Astrocyte (in vitro differentiated cells and primary cell): ENCODE results near the gene PIP4K2B. TPM values are rescaled to one million over a fixed set of nuclear protein-coding genes. Genes with fewer than 3 reads are reported as not detected.
"Not testable (repeated sequence)": the region's sequence is repeated elsewhere in the genome, so short reads cannot be mapped to it uniquely, and the experiment has no call there.

Experiments
- DNase-seq: peaks from one replicate; pipeline ENCODE4 v3.0.0-alpha.2; 2010; ENCODE audit warnings: low read depth
- FAIRE-seq: peaks from 2 replicates; lab custom pipeline; 2011; peaks lifted over from hg19 to GRCh38; lab: Jason Lieb, UNC
- H2AFZ ChIP-seq: 2 replicates; pipeline ENCODE4 v1.6.0; 2012; ENCODE audit warnings: low read depth, low read length, inconsistent platforms
- H3K27ac ChIP-seq: 2 replicates; pipeline ENCODE4 v1.5.1; 2011; ENCODE audit warnings: low read depth, low read length, inconsistent platforms
- H3K27me3 ChIP-seq: 2 replicates; pipeline ENCODE4 v1.6.0; 2011; ENCODE audit warnings: low read length, inconsistent platforms; ENCODE audit not compliant: insufficient read depth
- H3K36me3 ChIP-seq: 2 replicates; pipeline ENCODE4 v1.5.1; 2011; ENCODE audit warnings: low read length, inconsistent platforms; ENCODE audit not compliant: insufficient read depth
- H3K4me1 ChIP-seq: 2 replicates; pipeline ENCODE4 v1.5.1; 2011; ENCODE audit warnings: low read length, inconsistent platforms; ENCODE audit not compliant: insufficient read depth
- H3K4me2 ChIP-seq: 2 replicates; pipeline ENCODE4 v1.6.0; 2012; ENCODE audit warnings: low read length, inconsistent platforms
- H3K4me3 ChIP-seq: 2 replicates; pipeline ENCODE4 v1.5.1; 2011; ENCODE audit warnings: low read depth, mild to moderate bottlenecking, low read length, inconsistent platforms; ENCODE audit not compliant: insufficient read depth
- H3K79me2 ChIP-seq: 2 replicates; pipeline ENCODE4 v1.6.0; 2012; ENCODE audit warnings: mild to moderate bottlenecking, low read length, inconsistent platforms; ENCODE audit not compliant: insufficient read depth
- H3K9ac ChIP-seq: 2 replicates; pipeline ENCODE4 v1.6.0; 2012; ENCODE audit warnings: mild to moderate bottlenecking, low read length, inconsistent platforms
- H3K9me3 ChIP-seq: 2 replicates; pipeline ENCODE4 v1.5.1; 2012; ENCODE audit warnings: low read depth, mild to moderate bottlenecking, low read length, inconsistent platforms; ENCODE audit not compliant: insufficient read depth
- H4K20me1 ChIP-seq: 2 replicates; pipeline ENCODE4 v1.6.0; 2012; ENCODE audit warnings: low read length, inconsistent platforms; ENCODE audit not compliant: insufficient read depth
- H3K27ac Mint-ChIP-seq: one replicate; pipeline ENCODE4 v1.8.0; 2021; ENCODE audit warnings: mild to moderate bottlenecking, mixed read lengths; ENCODE audit not compliant: unreplicated experiment
- H3K27me3 Mint-ChIP-seq: one replicate; pipeline ENCODE4 v1.8.0; 2021; ENCODE audit warnings: low read depth, mixed read lengths; ENCODE audit not compliant: unreplicated experiment
- H3K36me3 Mint-ChIP-seq: one replicate; pipeline ENCODE4 v1.8.0; 2021; ENCODE audit warnings: low read depth, mixed read lengths; ENCODE audit not compliant: unreplicated experiment
- H3K4me1 Mint-ChIP-seq: one replicate; pipeline ENCODE4 v1.8.0; 2021; ENCODE audit warnings: low read depth, mixed read lengths; ENCODE audit not compliant: unreplicated experiment
- H3K4me3 Mint-ChIP-seq: one replicate; pipeline ENCODE4 v1.8.0; 2021; ENCODE audit warnings: mild to moderate bottlenecking, moderate library complexity, mixed read lengths; ENCODE audit not compliant: unreplicated experiment
- H3K9me3 Mint-ChIP-seq: one replicate; pipeline ENCODE4 v1.8.0; 2021; ENCODE audit warnings: mild to moderate bottlenecking, mixed read lengths; ENCODE audit not compliant: unreplicated experiment
- EZH2 ChIP-seq: IDR thresholded peaks from 2 replicates; pipeline ENCODE4 v1.6.1; 2012; ENCODE audit warnings: mild to moderate bottlenecking, low read length, inconsistent platforms; ENCODE audit not compliant: insufficient read depth
- total RNA-seq: library from RNA; stranded (reverse); gene quantifications from 2 replicates; pipeline ENCODE4 v1.2.1, GENCODE V29; 2021
- TF ChIP-seq, protein P1 (sequence below): IDR thresholded peaks from 2 replicates; pipeline ENCODE4 v1.5.1; 2011; ENCODE audit warnings: low read depth, mild to moderate bottlenecking, inconsistent platforms, low read length, moderate library complexity; ENCODE audit not compliant: insufficient read depth

Gene PIP4K2B
- total RNA-seq, 1 donor from 2014 or later: 58.2 TPM

DNA sequence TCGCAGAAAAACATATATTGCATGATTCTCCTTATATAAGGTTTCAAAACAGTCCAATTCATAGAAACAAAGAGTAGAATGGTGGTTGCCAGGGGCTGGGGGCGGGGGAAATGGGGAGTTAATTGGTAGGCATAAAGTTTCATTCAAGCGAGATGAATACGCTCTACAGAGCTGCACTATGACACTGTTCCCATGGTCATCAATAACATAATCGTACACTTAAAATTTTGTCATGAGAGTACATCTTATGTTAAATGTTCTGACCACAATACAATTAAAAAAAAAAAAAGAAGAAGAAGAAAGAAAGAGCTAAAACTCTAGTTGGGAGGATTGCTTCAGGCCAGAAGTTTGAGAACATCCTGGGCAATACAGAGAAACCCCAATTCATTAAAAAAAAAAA, 5.1 kb downstream of the PIP4K2B start:
- no peak overlapping the region for H3K4me3 Mint-ChIP-seq
- no peak overlapping the region for H3K27ac Mint-ChIP-seq
- Histone ChIP-seq H3K27ac (no peak overlapping the region), H3K36me3 (no peaks in the 10 kb centered on the region), H3K4me2 (no peak overlapping the region), H2AFZ (no peak overlapping the region), H3K9me3 (no peaks in the 10 kb centered on the region), H3K4me1 (peaks cover 33% of the 10 kb centered on the region), H3K79me2 (peaks cover 94% of the 10 kb centered on the region), H3K4me3 (no peak overlapping the region), H3K9ac (no peak overlapping the region), H4K20me1 (peaks cover 77% of the 10 kb centered on the region), H3K27me3 (no peaks in the 10 kb centered on the region)
- H3K27me3 Mint-ChIP-seq: no peaks in the 10 kb centered on the region
- DNase-seq (no peak), FAIRE-seq (no peak)
- H3K4me1 Mint-ChIP-seq: peaks cover 27% of the 10 kb centered on the region
- peaks cover 9% of the 10 kb centered on the region for H3K36me3 Mint-ChIP-seq
- TF ChIP-seq EZH2: no peak
- TF ChIP-seq, protein P1, sequence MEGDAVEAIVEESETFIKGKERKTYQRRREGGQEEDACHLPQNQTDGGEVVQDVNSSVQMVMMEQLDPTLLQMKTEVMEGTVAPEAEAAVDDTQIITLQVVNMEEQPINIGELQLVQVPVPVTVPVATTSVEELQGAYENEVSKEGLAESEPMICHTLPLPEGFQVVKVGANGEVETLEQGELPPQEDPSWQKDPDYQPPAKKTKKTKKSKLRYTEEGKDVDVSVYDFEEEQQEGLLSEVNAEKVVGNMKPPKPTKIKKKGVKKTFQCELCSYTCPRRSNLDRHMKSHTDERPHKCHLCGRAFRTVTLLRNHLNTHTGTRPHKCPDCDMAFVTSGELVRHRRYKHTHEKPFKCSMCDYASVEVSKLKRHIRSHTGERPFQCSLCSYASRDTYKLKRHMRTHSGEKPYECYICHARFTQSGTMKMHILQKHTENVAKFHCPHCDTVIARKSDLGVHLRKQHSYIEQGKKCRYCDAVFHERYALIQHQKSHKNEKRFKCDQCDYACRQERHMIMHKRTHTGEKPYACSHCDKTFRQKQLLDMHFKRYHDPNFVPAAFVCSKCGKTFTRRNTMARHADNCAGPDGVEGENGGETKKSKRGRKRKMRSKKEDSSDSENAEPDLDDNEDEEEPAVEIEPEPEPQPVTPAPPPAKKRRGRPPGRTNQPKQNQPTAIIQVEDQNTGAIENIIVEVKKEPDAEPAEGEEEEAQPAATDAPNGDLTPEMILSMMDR: no peak
- H3K9me3 Mint-ChIP-seq: no peaks in the 10 kb centered on the region

DNA sequence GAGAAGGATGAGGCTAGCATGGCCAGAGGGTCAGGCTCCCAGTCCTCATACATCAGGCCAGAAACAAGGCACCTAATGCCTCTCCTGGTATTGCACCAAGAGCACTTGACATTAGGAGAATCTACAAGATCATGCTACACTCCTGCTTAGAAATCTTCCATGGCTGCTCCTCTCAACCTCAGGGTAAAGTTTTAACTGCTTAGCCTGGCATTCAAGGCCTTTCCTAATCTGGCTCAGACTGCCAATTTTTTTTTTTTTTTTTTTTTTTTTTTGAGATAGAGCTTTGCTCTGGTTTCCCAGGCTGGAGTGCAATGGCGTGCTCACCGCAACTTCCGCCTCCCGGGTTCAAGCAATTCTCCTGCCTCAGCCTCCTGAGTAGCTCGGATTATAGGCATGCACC, 8.2 kb downstream of the PIP4K2B start:
- peaks cover 86% of the 10 kb centered on the region for H3K79me2 ChIP-seq
- no peak overlapping the region for H3K27ac ChIP-seq
- H4K20me1 ChIP-seq: peaks cover 72% of the 10 kb centered on the region
- Mint-ChIP-seq H3K27ac (no peak overlapping the region), H3K9me3 (no peaks in the 10 kb centered on the region), H3K36me3 (peaks cover 12% of the 10 kb centered on the region), H3K4me3 (no peak overlapping the region), H3K4me1 (peaks cover 10% of the 10 kb centered on the region), H3K27me3 (no peaks in the 10 kb centered on the region)
- DNase-seq: no peak
- peaks cover 15% of the 10 kb centered on the region for H3K4me1 ChIP-seq
- peaks cover 5% of the 10 kb centered on the region for H3K36me3 ChIP-seq
- no peak overlapping the region for H3K4me2 ChIP-seq
- TF ChIP-seq EZH2: no peak
- TF ChIP-seq, protein P1: no peak
- H3K9ac ChIP-seq: no peak overlapping the region
- no peaks in the 10 kb centered on the region for H3K27me3 ChIP-seq
- FAIRE-seq: no peak
- no peak overlapping the region for H2AFZ ChIP-seq
- no peaks in the 10 kb centered on the region for H3K9me3 ChIP-seq
- no peak overlapping the region for H3K4me3 ChIP-seq

DNA sequence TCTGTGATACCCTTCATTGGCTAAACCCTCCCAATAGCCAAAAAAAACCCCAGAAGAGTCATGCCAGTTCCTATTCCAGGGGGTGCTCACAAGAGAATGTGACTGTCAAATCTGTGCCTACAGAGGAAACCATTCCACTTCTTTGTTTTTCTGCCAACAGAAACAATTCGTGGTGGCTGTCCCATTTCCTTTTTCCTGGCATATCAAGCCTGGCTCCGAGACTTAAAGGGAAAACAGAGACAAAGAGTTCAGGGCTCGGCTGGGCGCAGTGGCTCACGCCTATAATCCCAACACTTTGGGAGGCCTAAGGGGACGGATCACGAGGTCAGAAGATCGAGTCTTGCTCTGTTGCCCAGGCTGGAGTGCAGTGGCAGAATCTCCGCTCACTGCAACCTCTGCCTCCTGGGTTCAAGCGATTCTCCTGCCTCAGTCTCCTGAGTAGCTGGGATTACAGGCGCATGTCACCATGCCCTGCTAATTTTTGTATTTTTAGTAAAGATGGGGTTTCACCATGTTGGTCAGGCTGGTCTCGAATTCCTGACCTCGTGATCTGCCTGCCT, 9.1 kb downstream of the PIP4K2B start:
- H3K27ac Mint-ChIP-seq, H3K9me3 ChIP-seq, H3K4me3 Mint-ChIP-seq, H3K27ac ChIP-seq, H2AFZ ChIP-seq, H3K9me3 Mint-ChIP-seq, H3K27me3 Mint-ChIP-seq, H3K9ac ChIP-seq, H3K4me3 ChIP-seq, FAIRE-seq, H3K27me3 ChIP-seq, DNase-seq: not testable (repeated sequence)
- peaks cover 10% of the 10 kb centered on the region for H3K4me1 Mint-ChIP-seq
- Histone ChIP-seq H3K79me2 (peaks cover 76% of the 10 kb centered on the region), H4K20me1 (peaks cover 69% of the 10 kb centered on the region), H3K4me2 (peak overlapping the region; percentile 34), H3K4me1 (peaks cover 15% of the 10 kb centered on the region), H3K36me3 (peaks cover 11% of the 10 kb centered on the region)
- peaks cover 12% of the 10 kb centered on the region for H3K36me3 Mint-ChIP-seq
